ENCODE results near the gene GRK5. TPM values are rescaled to one million over a fixed set of nuclear protein-coding genes. Genes with fewer than 3 reads are reported as not detected.

GRK5 gene
- total RNA-seq, 1 experiment from 2014 or later = 2.3 TPM

- ChIA-PET POLR2A (no interaction called here), CTCF (interaction anchor here (1.3 kb wide), 1 partner anchor 99 kb away, joined by 3 read pairs; no protein-coding TSS in a partner anchor)
- ATAC-seq (no peak), DNase-seq (ENCODE audit: low spot score) (no peak)
- Mint-ChIP-seq H3K27ac (no peak overlapping the region), H3K9me3 (peaks cover 26% of the 10 kb centered on the region), H3K36me3 (peaks cover 3% of the 10 kb centered on the region), H3K4me1 (peaks cover 10% of the 10 kb centered on the region; the same call in 1 of the 2 replicates), H3K27me3 (ENCODE audit: low read depth) (peaks cover 4% of the 10 kb centered on the region; the same call in 1 of the 2 replicates), H3K4me3 (no peak overlapping the region)
- TF ChIP-seq ZMAT4 (CRISPR knock-in tag; IDR thresholded peaks at IDR 0.05) (no peak), FOXP4 (CRISPR knock-in tag; IDR thresholded peaks at IDR 0.05) (no peak), ZBTB43 (CRISPR knock-in tag; IDR thresholded peaks at IDR 0.05) (no peak), NR1H2 (CRISPR knock-in tag; IDR thresholded peaks at IDR 0.05) (no peak), PREB (CRISPR knock-in tag; IDR thresholded peaks at IDR 0.05; ENCODE audit: borderline replicate concordance) (no peak)
Measured at GRCh38 chr10:119298810-119299209, 91.4 kb downstream of the GRK5 start.

GRCh38 chr10:119299531-119299930, 92.2 kb downstream of the GRK5 start:
- no peak for DNase-seq (ENCODE audit: low spot score)
- Mint-ChIP-seq H3K4me1 (peaks cover 10% of the 10 kb centered on the region; the same call in 1 of the 2 replicates), H3K27me3 (ENCODE audit: low read depth) (peaks cover 4% of the 10 kb centered on the region; the same call in 1 of the 2 replicates), H3K27ac (no peak overlapping the region), H3K4me3 (no peak overlapping the region), H3K36me3 (peaks cover 3% of the 10 kb centered on the region), H3K9me3 (peaks cover 26% of the 10 kb centered on the region)
- peak; percentile 75 for ATAC-seq
- POLR2A ChIA-PET = no interaction called here
- CTCF ChIA-PET = no interaction called here
- TF ChIP-seq ZNF317 (CRISPR knock-in tag; IDR thresholded peaks at IDR 0.05; ENCODE audit: borderline replicate concordance, low read depth) (no peak), CREB1 (CRISPR knock-in tag; IDR thresholded peaks at IDR 0.05) (no peak), OVOL2 (CRISPR knock-in tag; IDR thresholded peaks at IDR 0.05; ENCODE audit: borderline replicate concordance) (no peak), FOXP1 (CRISPR knock-in tag; IDR thresholded peaks at IDR 0.05; ENCODE audit: borderline replicate concordance) (no peak), CBFB (CRISPR knock-in tag; IDR thresholded peaks at IDR 0.05; ENCODE audit: low read depth) (no peak), SOX15 (CRISPR knock-in tag; IDR thresholded peaks at IDR 0.05) (no peak), TEAD4 (CRISPR knock-in tag; IDR thresholded peaks at IDR 0.05) (no peak), CTCF (IDR thresholded peaks at IDR 0.05) (no peak), E2F1 (CRISPR knock-in tag; IDR thresholded peaks at IDR 0.05) (no peak), ZNF281 (CRISPR knock-in tag; IDR thresholded peaks at IDR 0.05) (no peak), ELF4 (CRISPR knock-in tag; IDR thresholded peaks at IDR 0.05; ENCODE audit: low read depth) (no peak), ERG (CRISPR knock-in tag; IDR thresholded peaks at IDR 0.05) (no peak), PRRX2 (CRISPR knock-in tag; IDR thresholded peaks at IDR 0.05) (no peak), NFE2L1 (CRISPR knock-in tag; IDR thresholded peaks at IDR 0.05) (no peak), SMAD4 (CRISPR knock-in tag; IDR thresholded peaks at IDR 0.05) (no peak), ATF3 (CRISPR knock-in tag; conservative IDR thresholded peaks at IDR 0.05) (no peak)
